DOHH2 (cell line): ENCODE measurements around the gene ARSD.

Experiments
- H3F3A ChIP-seq: fragments of 200-600 bp; sonication (generic), shearing (Covaris generic); 2 replicates; pipeline ENCODE4 v1.6.0; 2016; ENCODE audit warnings: antibody characterized with exemption, mild to moderate bottlenecking; ENCODE audit not compliant: control insufficient read depth, insufficient read depth
- H3K27ac ChIP-seq: fragments of 200-600 bp; sonication (generic); 2 replicates; pipeline ENCODE4 v1.5.1; 2014; ENCODE audit warnings: low read depth, mild to moderate bottlenecking, low read length, moderate library complexity
- H3K27me3 ChIP-seq: fragments of 200-600 bp; sonication (generic); 2 replicates; pipeline ENCODE4 v1.6.1; 2014; ENCODE audit warnings: mild to moderate bottlenecking, low read length, mixed read lengths; ENCODE audit not compliant: control insufficient read depth
- H3K36me3 ChIP-seq: fragments of 200-600 bp; sonication (generic); 2 replicates; pipeline ENCODE4 v1.6.1; 2014; ENCODE audit warnings: mild to moderate bottlenecking, low read length, moderate library complexity, mixed read lengths; ENCODE audit not compliant: control insufficient read depth
- H3K4me1 ChIP-seq: fragments of 200-600 bp; sonication (generic); 2 replicates; pipeline ENCODE4 v1.6.1; 2014; ENCODE audit warnings: mild to moderate bottlenecking, low read length, mixed read lengths; ENCODE audit not compliant: control insufficient read depth
- H3K4me2 ChIP-seq: fragments of 200-600 bp; sonication (generic); 2 replicates; pipeline ENCODE4 v1.6.0; 2014; ENCODE audit warnings: mild to moderate bottlenecking, low read length, moderate library complexity
- H3K4me3 ChIP-seq: fragments of 200-600 bp; sonication (generic); 2 replicates; pipeline ENCODE4 v1.5.1; 2014; ENCODE audit warnings: mild to moderate bottlenecking, low read length, mixed read lengths
- H3K79me2 ChIP-seq: fragments of 200-600 bp; sonication (generic); 2 replicates; pipeline ENCODE4 v1.6.1; 2014; ENCODE audit warnings: mild to moderate bottlenecking, low read length, mixed read lengths; ENCODE audit not compliant: control insufficient read depth
- H3K9me2 ChIP-seq: fragments of 200-600 bp; sonication (generic); replicated peaks from 2 replicates; pipeline ENCODE4 v1.6.1; 2014; ENCODE audit warnings: mild to moderate bottlenecking, low read length, mixed read lengths; ENCODE audit not compliant: control insufficient read depth
- H3K9me3 ChIP-seq: fragments of 200-600 bp; sonication (generic); 2 replicates; pipeline ENCODE4 v1.6.1; 2014; ENCODE audit warnings: antibody characterized with exemption, low read length, mixed read lengths; ENCODE audit not compliant: control insufficient read depth, insufficient read depth
- H4K20me1 ChIP-seq: fragments of 200-600 bp; sonication (generic); 2 replicates; pipeline ENCODE4 v1.6.0; 2014; ENCODE audit warnings: low read depth, mild to moderate bottlenecking, antibody characterized with exemption, low read length, moderate library complexity; ENCODE audit not compliant: control insufficient read depth, insufficient read depth
- EZH2phosphoT487 ChIP-seq: fragments of 200-600 bp; sonication (generic); IDR thresholded peaks from 2 replicates; pipeline ENCODE4 v1.6.1; 2017; ENCODE audit warnings: borderline replicate concordance, mild to moderate bottlenecking, antibody characterized with exemption, low read length, moderate library complexity, mixed read lengths
- TF ChIP-seq, protein P1 (sequence below): fragments of 200-600 bp; sonication (generic); IDR thresholded peaks from one replicate; pipeline ENCODE4 v1.5.1; 2014; ENCODE audit warnings: antibody characterized with exemption, mild to moderate bottlenecking, low read depth, low read length; ENCODE audit not compliant: poor library complexity, severe bottlenecking

The ARSD gene

DNA sequence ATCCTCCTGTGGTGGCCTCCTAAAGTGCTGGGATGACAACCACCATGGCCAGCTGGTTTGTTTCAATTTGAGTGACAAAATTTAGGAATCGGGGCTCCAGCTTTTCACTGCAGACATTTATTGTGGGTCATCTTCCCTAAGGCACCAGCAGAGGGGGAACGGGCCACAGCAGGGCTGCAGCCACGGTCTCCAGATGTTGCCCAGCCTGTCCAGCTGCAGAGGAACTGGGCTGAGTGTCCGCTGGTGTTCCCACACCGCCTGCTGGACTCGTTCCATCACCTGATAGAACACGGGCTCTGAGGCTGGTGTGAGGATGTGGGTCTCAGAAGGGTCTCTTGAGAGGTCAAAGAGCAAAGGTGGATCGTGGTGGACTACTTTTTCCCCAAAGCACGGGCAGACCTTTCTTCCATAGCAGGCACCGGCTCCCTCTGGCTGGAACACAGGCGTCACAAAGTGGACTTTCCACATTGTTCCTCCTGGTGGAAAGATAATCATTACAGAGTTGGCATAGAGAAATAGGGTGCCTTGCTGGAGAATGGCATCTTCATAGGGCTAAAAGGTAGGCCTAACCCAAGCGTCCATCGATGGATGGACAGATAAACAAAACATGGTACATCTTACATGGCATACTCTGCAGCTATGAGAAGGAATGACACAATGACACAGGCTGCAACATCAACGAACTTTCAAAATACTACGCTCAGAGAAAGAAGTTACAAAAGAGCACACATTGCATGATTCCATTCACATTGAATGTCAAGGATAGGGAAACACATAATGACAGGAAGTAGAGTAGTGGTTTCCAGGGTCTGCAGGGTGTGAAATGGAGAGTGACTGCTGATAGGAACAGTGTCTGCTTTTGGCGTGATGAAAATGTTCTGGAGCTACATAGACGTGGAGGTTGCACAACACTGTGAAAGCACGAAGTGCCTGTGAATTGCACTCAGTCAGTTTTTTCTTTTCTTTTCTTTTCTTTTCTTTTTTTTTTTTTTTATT, 5.9 kb upstream of the ARSD start:
- no peaks in the 10 kb centered on the region for H3K9me3 ChIP-seq
- no peak overlapping the region for H3K27ac ChIP-seq
- no peak overlapping the region for H3K4me2 ChIP-seq
- no peaks in the 10 kb centered on the region for H3K4me1 ChIP-seq
- no peaks in the 10 kb centered on the region for H3F3A ChIP-seq
- H3K36me3 ChIP-seq: no peaks in the 10 kb centered on the region
- no peaks in the 10 kb centered on the region for H3K79me2 ChIP-seq
- H4K20me1 ChIP-seq: no peaks in the 10 kb centered on the region
- H3K27me3 ChIP-seq: no peaks in the 10 kb centered on the region
- H3K9me2 ChIP-seq: no peaks in the 10 kb centered on the region
- no peak for TF ChIP-seq EZH2phosphoT487
- TF ChIP-seq, protein P1, sequence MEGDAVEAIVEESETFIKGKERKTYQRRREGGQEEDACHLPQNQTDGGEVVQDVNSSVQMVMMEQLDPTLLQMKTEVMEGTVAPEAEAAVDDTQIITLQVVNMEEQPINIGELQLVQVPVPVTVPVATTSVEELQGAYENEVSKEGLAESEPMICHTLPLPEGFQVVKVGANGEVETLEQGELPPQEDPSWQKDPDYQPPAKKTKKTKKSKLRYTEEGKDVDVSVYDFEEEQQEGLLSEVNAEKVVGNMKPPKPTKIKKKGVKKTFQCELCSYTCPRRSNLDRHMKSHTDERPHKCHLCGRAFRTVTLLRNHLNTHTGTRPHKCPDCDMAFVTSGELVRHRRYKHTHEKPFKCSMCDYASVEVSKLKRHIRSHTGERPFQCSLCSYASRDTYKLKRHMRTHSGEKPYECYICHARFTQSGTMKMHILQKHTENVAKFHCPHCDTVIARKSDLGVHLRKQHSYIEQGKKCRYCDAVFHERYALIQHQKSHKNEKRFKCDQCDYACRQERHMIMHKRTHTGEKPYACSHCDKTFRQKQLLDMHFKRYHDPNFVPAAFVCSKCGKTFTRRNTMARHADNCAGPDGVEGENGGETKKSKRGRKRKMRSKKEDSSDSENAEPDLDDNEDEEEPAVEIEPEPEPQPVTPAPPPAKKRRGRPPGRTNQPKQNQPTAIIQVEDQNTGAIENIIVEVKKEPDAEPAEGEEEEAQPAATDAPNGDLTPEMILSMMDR: no peak
- no peak overlapping the region for H3K4me3 ChIP-seq

DNA sequence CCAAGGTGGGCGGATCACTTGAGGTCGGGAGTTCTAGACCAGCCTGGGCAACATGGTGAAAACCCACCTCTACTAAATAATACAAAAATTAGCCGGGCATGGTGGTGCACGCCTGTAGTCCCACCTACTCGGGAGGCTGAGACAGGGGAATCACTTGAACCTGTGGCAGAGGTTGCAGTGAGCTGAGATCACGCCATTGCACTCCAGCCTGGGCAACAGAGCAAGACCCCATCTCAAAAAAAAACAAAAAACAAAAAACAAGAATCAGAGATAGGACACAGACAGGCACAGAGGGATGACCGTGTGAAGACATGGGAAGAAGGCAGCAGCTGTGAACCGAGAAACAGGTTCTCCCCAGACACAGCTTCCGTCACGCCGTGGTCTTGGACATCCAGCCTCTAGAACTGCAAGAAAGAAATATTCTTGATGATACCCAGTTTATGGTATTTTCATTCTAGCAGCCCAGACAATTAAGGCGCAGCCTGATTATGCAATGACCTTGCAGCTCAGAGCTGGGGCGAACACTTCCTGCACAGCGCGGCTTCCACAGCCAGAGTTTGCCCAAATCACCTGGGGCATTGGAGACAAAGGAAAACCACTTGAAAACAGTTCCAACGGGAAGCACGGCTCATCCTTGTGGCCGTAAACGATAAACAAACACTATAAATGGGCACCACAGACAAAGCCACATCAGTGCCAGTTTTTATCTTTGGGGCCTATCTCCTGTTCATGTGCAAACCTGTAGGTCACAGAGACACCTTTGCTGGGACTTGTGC, 4.2 kb upstream of the ARSD start:
- Histone ChIP-seq H4K20me1 (no peaks in the 10 kb centered on the region), H3K27ac (no peak overlapping the region), H3K4me1 (no peaks in the 10 kb centered on the region), H3F3A (no peaks in the 10 kb centered on the region), H3K4me3 (no peak overlapping the region), H3K4me2 (no peak overlapping the region), H3K27me3 (no peaks in the 10 kb centered on the region), H3K9me3 (no peaks in the 10 kb centered on the region), H3K79me2 (no peaks in the 10 kb centered on the region), H3K9me2 (no peaks in the 10 kb centered on the region), H3K36me3 (no peaks in the 10 kb centered on the region)
- no peak for TF ChIP-seq EZH2phosphoT487
- TF ChIP-seq, protein P1: no peak

DNA sequence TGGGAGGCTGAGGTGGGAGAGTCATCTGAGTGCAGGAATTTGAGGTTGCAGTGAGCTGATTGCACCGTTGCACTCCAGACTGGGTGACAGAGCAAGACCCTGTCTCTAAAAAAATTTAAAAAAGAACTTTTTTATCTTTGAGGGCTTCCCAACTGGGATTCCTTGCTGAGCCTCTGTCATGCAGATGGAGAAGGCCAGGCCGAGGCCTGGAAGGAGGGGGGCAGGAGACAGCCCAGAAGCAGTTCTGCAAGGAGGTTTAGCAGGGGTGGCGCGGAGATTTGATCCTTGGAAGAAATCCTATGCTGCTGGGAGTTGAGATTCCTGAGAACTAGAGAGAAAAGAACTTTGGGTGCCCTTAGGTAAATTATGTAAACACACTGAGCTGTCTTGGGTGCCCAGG, 2.5 kb upstream of the ARSD start:
- H4K20me1 ChIP-seq: no peaks in the 10 kb centered on the region
- H3K9me2 ChIP-seq: no peaks in the 10 kb centered on the region
- no peak overlapping the region for H3K27ac ChIP-seq
- H3K79me2 ChIP-seq: no peaks in the 10 kb centered on the region
- TF ChIP-seq EZH2phosphoT487: no peak
- TF ChIP-seq, protein P1: no peak
- H3K4me1 ChIP-seq: no peaks in the 10 kb centered on the region
- no peak overlapping the region for H3K4me2 ChIP-seq
- no peak overlapping the region for H3K4me3 ChIP-seq
- no peaks in the 10 kb centered on the region for H3K9me3 ChIP-seq
- no peaks in the 10 kb centered on the region for H3K36me3 ChIP-seq
- H3K27me3 ChIP-seq: no peaks in the 10 kb centered on the region
- H3F3A ChIP-seq: no peaks in the 10 kb centered on the region
